AG04449 (cell line): ENCODE data around the gene SNRPE.

ENCODE experiments used
- CTCF ChIA-PET: fragments of 350-600 bp; formaldehyde crosslinking; extraction: SDS; loops from one replicate; lab custom pipeline; 2021; ENCODE audit warnings: antibody characterized with exemption; lab: Yijun Ruan, JAX
- POLR2A ChIA-PET: fragments of 400-600, 350-600 bp; formaldehyde crosslinking; extraction: SDS; loops from one replicate; lab custom pipeline; 2020; ENCODE audit warnings: antibody characterized with exemption, inconsistent platforms; lab: Yijun Ruan, JAX
- DNase-seq: peaks from one replicate; pipeline ENCODE4 v3.0.0-alpha.2; 2010; ENCODE audit warnings: low read depth, low spot score
- H3K4me3 ChIP-seq: 2 replicates; pipeline ENCODE4 v1.5.1; 2011; ENCODE audit warnings: low read depth, mild to moderate bottlenecking, control low read depth, low read length
- TF ChIP-seq, protein P1 (sequence below): IDR thresholded peaks from one replicate; pipeline ENCODE4 v1.5.1; 2011; ENCODE audit warnings: mild to moderate bottlenecking, moderate library complexity, low read length, control low read depth, inconsistent platforms; ENCODE audit not compliant: insufficient read depth; ENCODE audit errors: missing control alignments

The SNRPE gene

DNA sequence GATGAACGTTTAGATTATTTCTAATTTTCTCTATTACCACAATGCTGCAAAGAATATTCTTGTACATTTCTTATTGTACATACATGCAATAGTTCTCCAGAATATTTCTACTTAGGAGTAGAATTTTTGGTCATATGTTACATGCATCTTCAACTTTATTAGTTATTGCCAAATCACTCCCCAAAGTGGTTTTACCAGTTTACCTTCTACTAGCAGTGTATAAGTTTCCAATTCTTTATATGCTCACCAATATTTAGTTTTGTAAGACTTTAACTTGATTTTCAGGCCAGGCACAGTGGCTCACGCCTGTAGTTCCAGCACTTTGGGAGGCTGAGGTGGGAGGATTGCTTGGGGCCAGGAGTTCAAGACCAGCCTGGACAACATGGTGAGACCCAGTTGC lies 55.4 kb downstream of the SNRPE start:
- POLR2A ChIA-PET, result no interaction called here
- DNase-seq, result no peak
- H3K4me3 ChIP-seq, result no peak overlapping the region
- CTCF ChIA-PET, result no interaction called here
- TF ChIP-seq, protein P1, sequence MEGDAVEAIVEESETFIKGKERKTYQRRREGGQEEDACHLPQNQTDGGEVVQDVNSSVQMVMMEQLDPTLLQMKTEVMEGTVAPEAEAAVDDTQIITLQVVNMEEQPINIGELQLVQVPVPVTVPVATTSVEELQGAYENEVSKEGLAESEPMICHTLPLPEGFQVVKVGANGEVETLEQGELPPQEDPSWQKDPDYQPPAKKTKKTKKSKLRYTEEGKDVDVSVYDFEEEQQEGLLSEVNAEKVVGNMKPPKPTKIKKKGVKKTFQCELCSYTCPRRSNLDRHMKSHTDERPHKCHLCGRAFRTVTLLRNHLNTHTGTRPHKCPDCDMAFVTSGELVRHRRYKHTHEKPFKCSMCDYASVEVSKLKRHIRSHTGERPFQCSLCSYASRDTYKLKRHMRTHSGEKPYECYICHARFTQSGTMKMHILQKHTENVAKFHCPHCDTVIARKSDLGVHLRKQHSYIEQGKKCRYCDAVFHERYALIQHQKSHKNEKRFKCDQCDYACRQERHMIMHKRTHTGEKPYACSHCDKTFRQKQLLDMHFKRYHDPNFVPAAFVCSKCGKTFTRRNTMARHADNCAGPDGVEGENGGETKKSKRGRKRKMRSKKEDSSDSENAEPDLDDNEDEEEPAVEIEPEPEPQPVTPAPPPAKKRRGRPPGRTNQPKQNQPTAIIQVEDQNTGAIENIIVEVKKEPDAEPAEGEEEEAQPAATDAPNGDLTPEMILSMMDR, result no peak
